Mesenchymal stem cell (in vitro differentiated cells and primary cell): ENCODE measurements around the gene KIAA0513.

Source experiments
- DNase-seq: peaks from one replicate; pipeline ENCODE4 v3.0.0-alpha.2; 2013
- H2AFZ ChIP-seq: one replicate; pipeline ENCODE4 v1.6.1; 2013; ENCODE audit warnings: low read depth, mild to moderate bottlenecking, control low read depth, inconsistent platforms, low read length, moderate library complexity
- H2AK5ac ChIP-seq: 2 replicates; pipeline ENCODE4 v1.6.1; 2013; ENCODE audit warnings: low read length, moderate library complexity, mild to moderate bottlenecking, inconsistent platforms; ENCODE audit not compliant: severe bottlenecking
- H2BK120ac ChIP-seq: one replicate; pipeline ENCODE4 v1.6.1; 2013; ENCODE audit warnings: low read depth, mild to moderate bottlenecking, inconsistent platforms, low read length, moderate library complexity
- H2BK12ac ChIP-seq, 2 experiments: one replicate each; pipeline ENCODE4 v1.6.1; 2013; ENCODE audit warnings: inconsistent platforms in 2 of 2, low read length in 2 of 2, mild to moderate bottlenecking in 2 of 2, moderate library complexity in 2 of 2, control low read depth in 1 of 2
- H2BK15ac ChIP-seq: one replicate; pipeline ENCODE4 v1.6.1; 2013; ENCODE audit warnings: mild to moderate bottlenecking, low read depth, inconsistent platforms; ENCODE audit not compliant: poor library complexity, severe bottlenecking
- H2BK5ac ChIP-seq: 2 replicates; pipeline ENCODE4 v1.6.1; 2013; ENCODE audit warnings: low read depth, mild to moderate bottlenecking, low read length, control low read depth, inconsistent platforms; ENCODE audit not compliant: poor library complexity, severe bottlenecking
- H3K14ac ChIP-seq, 2 experiments: one replicate each; pipeline ENCODE4 v1.6.1; 2013; ENCODE audit warnings: inconsistent platforms in 2 of 2, low read length in 2 of 2, control low read depth in 1 of 2, mild to moderate bottlenecking in 1 of 2, moderate library complexity in 1 of 2
- H3K18ac ChIP-seq, 2 experiments: one replicate each; pipeline ENCODE4 v1.6.1; 2013; ENCODE audit warnings: inconsistent platforms in 2 of 2, low read length in 2 of 2, control low read depth in 1 of 2, low read depth in 1 of 2, mild to moderate bottlenecking in 1 of 2
- H3K23ac ChIP-seq, 2 experiments: one replicate each; pipeline ENCODE4 v1.6.1; 2013; ENCODE audit warnings: inconsistent platforms in 2 of 2, low read length in 2 of 2, mild to moderate bottlenecking in 2 of 2, moderate library complexity in 2 of 2, control low read depth in 1 of 2
- H3K27ac ChIP-seq: 2 replicates; pipeline ENCODE4 v1.5.1; 2013; ENCODE audit warnings: mild to moderate bottlenecking, moderate library complexity, low read length, control low read depth, inconsistent platforms; ENCODE audit not compliant: poor library complexity, severe bottlenecking
- H3K27me3 ChIP-seq, 2 experiments: 2 replicates each; pipeline versions ENCODE4 v1.6.1 to v1.7.0; 2013; ENCODE audit warnings: low read length in 2 of 2, mild to moderate bottlenecking in 2 of 2, moderate library complexity in 2 of 2, control low read depth in 1 of 2, inconsistent platforms in 1 of 2; ENCODE audit not compliant: control insufficient read depth in 1 of 2, insufficient read depth in 1 of 2
- H3K36me3 ChIP-seq, 2 experiments: 2 replicates each; pipeline versions ENCODE4 v1.6.1 to v1.7.0; 2013; ENCODE audit warnings: low read length in 2 of 2, control low read depth in 1 of 2, inconsistent platforms in 1 of 2, low read depth in 1 of 2, mild to moderate bottlenecking in 1 of 2; ENCODE audit not compliant: insufficient read depth in 2 of 2, control insufficient read depth in 1 of 2
- H3K4ac ChIP-seq, 2 experiments: one replicate each; pipeline ENCODE4 v1.6.1; 2013; ENCODE audit warnings: inconsistent platforms in 2 of 2, low read length in 2 of 2, mild to moderate bottlenecking in 2 of 2, moderate library complexity in 2 of 2, control low read depth in 1 of 2, low read depth in 1 of 2
- H3K4me1 ChIP-seq: 2 replicates; pipeline ENCODE4 v1.6.1; 2013; ENCODE audit warnings: low read depth, low read length, control low read depth; ENCODE audit not compliant: control insufficient read depth, insufficient read depth
- H3K4me2 ChIP-seq: 2 replicates; pipeline ENCODE4 v1.6.1; 2013; ENCODE audit warnings: low read length, mild to moderate bottlenecking, inconsistent platforms; ENCODE audit not compliant: poor library complexity, severe bottlenecking
- H3K4me3 ChIP-seq, 2 experiments: 2 replicates each; pipeline versions ENCODE4 v1.5.1 to v1.7.0; 2013; ENCODE audit warnings: low read length in 2 of 2, mild to moderate bottlenecking in 2 of 2, control low read depth in 1 of 2, low read depth in 1 of 2; ENCODE audit not compliant: insufficient read depth in 1 of 2
- H3K79me1 ChIP-seq: replicated peaks from 2 replicates; pipeline ENCODE4 v1.6.1; 2013; ENCODE audit warnings: mild to moderate bottlenecking, control low read depth, low read length, inconsistent platforms; ENCODE audit not compliant: poor library complexity, severe bottlenecking
- H3K9ac ChIP-seq: 2 replicates; pipeline ENCODE4 v1.7.0; 2013; ENCODE audit warnings: mild to moderate bottlenecking, low read length, moderate library complexity
- H3K9me3 ChIP-seq: 2 replicates; pipeline ENCODE4 v1.7.0; 2013; ENCODE audit warnings: mild to moderate bottlenecking, low read length; ENCODE audit not compliant: control insufficient read depth
- H4K8ac ChIP-seq: one replicate; pipeline ENCODE4 v1.6.1; 2013; ENCODE audit warnings: inconsistent platforms, mild to moderate bottlenecking, low read length, moderate library complexity
- H4K91ac ChIP-seq: one replicate; pipeline ENCODE4 v1.6.1; 2013; ENCODE audit warnings: mild to moderate bottlenecking, low read length, inconsistent platforms
- WGBS: methylation state at CpG from one replicate; pipeline ENCODE4 v1.1.7; 2013; ENCODE audit warnings: mixed read lengths; 5-methylcytosine and 5-hydroxymethylcytosine counted together

The KIAA0513 gene

GRCh38 chr16:85110105-85110504, 82.5 kb downstream of the KIAA0513 start:
- Histone ChIP-seq H3K4me2 (no peak overlapping the region), H3K4me1 (peaks cover 7% of the 10 kb centered on the region), H3K18ac (no peak overlapping the region), H2BK12ac (no peak overlapping the region), H3K27me3 (peaks cover 18 to 55% of the 10 kb centered on the region in 2 experiments), H2AFZ (no peak overlapping the region), H2BK5ac (no peak overlapping the region), H3K23ac (no peak overlapping the region), H2BK15ac (peak overlapping the region; percentile 90), H3K4ac (no peak overlapping the region), H2BK120ac (no peak overlapping the region), H3K4me3 (no peak overlapping the region), H4K91ac (no peak overlapping the region), H2AK5ac (no peak overlapping the region), H3K14ac (no peak overlapping the region), H3K9me3 (no peaks in the 10 kb centered on the region), H4K8ac (no peak overlapping the region), H3K36me3 (no peaks in the 10 kb centered on the region), H3K9ac (no peak overlapping the region), H3K27ac (no peak overlapping the region), H3K79me1 (no peaks in the 10 kb centered on the region)
- no peak for DNase-seq
- 96% methylated on average over 19 of the region's 19 CpGs for WGBS

GRCh38 chr16:85111184-85111583, 83.6 kb downstream of the KIAA0513 start:
- Histone ChIP-seq H3K14ac (no peak overlapping the region), H3K23ac (no peak overlapping the region), H3K9ac (no peak overlapping the region), H2BK15ac (no peak overlapping the region), H4K8ac (no peak overlapping the region), H3K4me1 (peaks cover 7% of the 10 kb centered on the region), H2AFZ (no peak overlapping the region), H3K36me3 (no peaks in the 10 kb centered on the region), H2BK12ac (no peak overlapping the region), H2BK5ac (no peak overlapping the region), H3K27me3 (peaks cover 17 to 45% of the 10 kb centered on the region in 2 experiments), H3K79me1 (no peaks in the 10 kb centered on the region), H3K9me3 (no peaks in the 10 kb centered on the region), H4K91ac (no peak overlapping the region), H3K4ac (no peak overlapping the region), H3K4me2 (no peak overlapping the region), H2BK120ac (no peak overlapping the region), H3K4me3 (no peak overlapping the region), H3K18ac (no peak overlapping the region), H3K27ac (no peak overlapping the region), H2AK5ac (no peak overlapping the region)
- DNase-seq = no peak
- 87% methylated on average over 9 of the region's 9 CpGs for WGBS

DNA sequence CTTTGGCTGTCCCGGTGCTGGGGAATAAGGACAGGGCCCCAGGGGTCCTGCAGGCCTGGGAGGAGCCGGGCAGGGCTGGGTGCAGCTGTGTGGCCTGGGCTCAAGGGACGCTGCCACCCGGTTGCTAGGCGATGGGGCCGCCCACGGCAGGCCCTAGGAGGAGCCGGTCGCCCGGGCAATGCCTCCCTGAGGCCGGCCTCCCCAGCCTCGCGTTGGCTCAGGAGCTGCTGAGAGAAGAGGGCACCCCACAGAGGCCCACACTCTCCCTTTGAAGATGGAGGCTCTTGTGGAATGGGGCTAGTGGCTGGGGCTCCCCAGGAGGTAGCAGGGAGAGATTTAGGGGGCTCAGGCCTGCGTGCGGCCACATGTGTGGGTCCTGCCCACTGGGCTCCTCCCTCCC, 84.8 kb downstream of the KIAA0513 start, which contains the start of gene CIBAR2:
Gene CIBAR2, minus strand, starts transcription at position 109 of the 400 bp plus-strand sequence. CDS start 120 bp downstream, outside the sequence.
- Histone ChIP-seq H2AFZ (no peak within 1 kb of the TSS), H2BK120ac (no peak within 1 kb of the TSS), H2BK15ac (peak within 1 kb of the TSS; percentile 54), H4K8ac (no peak within 1 kb of the TSS), H3K4me2 (no peak within 1 kb of the TSS), H3K14ac (no peak within 1 kb of the TSS), H2AK5ac (no peak within 1 kb of the TSS), H3K18ac (no peak within 1 kb of the TSS), H3K79me1 (no peaks in the 10 kb centered on the region), H3K27me3 (peaks cover 9 to 33% of the 10 kb centered on the region in 2 experiments), H3K23ac (no peak within 1 kb of the TSS), H3K36me3 (no peaks in the 10 kb centered on the region), H4K91ac (no peak within 1 kb of the TSS), H2BK5ac (no peak within 1 kb of the TSS), H3K9me3 (no peaks in the 10 kb centered on the region), H3K4me1 (peaks cover 8% of the 10 kb centered on the region), H3K4me3 (no peak within 1 kb of the TSS), H2BK12ac (no peak within 1 kb of the TSS), H3K4ac (no peak within 1 kb of the TSS), H3K9ac (no peak within 1 kb of the TSS), H3K27ac (no peak within 1 kb of the TSS)
- DNase-seq = no peak
- 69% methylated on average over 13 of the region's 15 CpGs for WGBS

GRCh38 chr16:85113168-85113733, 85.7 kb downstream of the KIAA0513 start:
- H4K8ac ChIP-seq = no peak overlapping the region
- WGBS = 84% methylated on average over 14 of the region's 14 CpGs

More at GRCh38 chr16:85113168-85113733, 85.7 kb downstream of the KIAA0513 start:
- Histone ChIP-seq H3K4me2 (no peak overlapping the region), H2BK120ac (no peak overlapping the region), H2AFZ (no peak overlapping the region), H3K4me1 (peaks cover 9% of the 10 kb centered on the region), H3K4me3 (no peak overlapping the region), H2BK5ac (no peak overlapping the region), H2BK15ac (no peak overlapping the region), H2BK12ac (peak overlapping the region in 1 of 2 experiments; percentile 7), H3K36me3 (no peaks in the 10 kb centered on the region), H3K14ac (no peak overlapping the region), H3K27ac (no peak overlapping the region), H3K23ac (no peak overlapping the region), H3K9ac (no peak overlapping the region), H3K79me1 (no peaks in the 10 kb centered on the region), H3K9me3 (no peaks in the 10 kb centered on the region), H4K91ac (no peak overlapping the region), H3K18ac (no peak overlapping the region), H2AK5ac (peak overlapping the region; percentile 26), H3K27me3 (peaks cover 0 to 24% of the 10 kb centered on the region in 2 experiments), H3K4ac (no peak overlapping the region)
- no peak for DNase-seq
